ENCODE measurements around the gene FRZB. TPM values are rescaled to one million over a fixed set of nuclear protein-coding genes. Genes with fewer than 3 reads are reported as not detected.

FRZB gene
- total RNA-seq, 4 donors from 2014 or later = 1.8 to 4.9 (median 2.0) TPM

- no peak for ATAC-seq (ENCODE audit: low FRiP score)
These were observed 47.0 kb downstream of the FRZB start for GRCh38 chr2:182819412-182819811.

GRCh38 chr2:182818925-182819324 is 47.5 kb downstream of the FRZB start:
- DNase-seq (ENCODE audit: low spot score) (no peak), ATAC-seq (ENCODE audit: low FRiP score) (no peak)
- no peak for TF ChIP-seq CTCF (IDR thresholded peaks at IDR 0.05)

More at GRCh38 chr2:182819412-182819811, 47.0 kb downstream of the FRZB start:
- no peak for DNase-seq (ENCODE audit: low spot score)
- TF ChIP-seq CTCF (IDR thresholded peaks at IDR 0.05) = no peak

DNA sequence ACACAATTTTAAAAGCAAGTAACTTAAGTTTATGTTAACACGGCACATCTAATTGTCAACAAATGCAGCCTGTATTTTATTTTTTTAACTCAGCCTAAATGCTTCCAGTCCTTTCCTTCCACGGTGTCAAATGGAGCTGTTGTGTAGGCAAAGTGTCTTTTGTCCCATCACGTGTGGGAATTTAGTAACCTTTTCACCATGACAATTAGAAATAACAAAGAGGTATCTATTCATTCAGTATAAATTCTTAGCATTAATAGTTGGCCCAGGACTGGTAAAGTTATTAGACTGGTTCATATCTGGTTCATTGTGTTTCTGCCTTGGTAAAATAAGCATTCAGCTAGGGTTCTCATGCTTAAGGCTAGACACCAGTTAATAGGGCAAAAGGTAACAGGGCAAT is 47.9 kb downstream of the FRZB start:
- ATAC-seq (ENCODE audit: low FRiP score) = no peak
- no peak for TF ChIP-seq CTCF (IDR thresholded peaks at IDR 0.05)
- no peak for DNase-seq (ENCODE audit: low spot score)

DNA sequence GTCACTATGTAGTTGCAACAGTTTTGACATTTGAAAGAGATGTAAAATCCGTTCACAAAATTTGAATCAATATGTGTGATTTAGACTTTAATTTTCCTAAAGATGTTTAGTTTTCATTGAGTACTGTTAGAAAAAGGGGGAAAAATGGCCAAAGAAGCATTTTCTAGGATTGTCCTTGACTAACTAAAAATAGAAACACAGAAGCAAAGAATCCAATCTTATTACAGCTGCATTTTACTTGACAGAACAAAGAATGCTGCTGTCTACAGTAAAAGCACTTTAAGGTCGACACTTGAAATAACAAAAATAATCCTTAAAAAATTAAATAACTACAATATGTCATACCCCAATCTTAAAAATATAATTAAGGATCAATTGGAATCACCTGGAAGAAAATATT is 48.9 kb downstream of the FRZB start:
- no peak for DNase-seq (ENCODE audit: low spot score)
- no peak for ATAC-seq (ENCODE audit: low FRiP score)
- no peak for TF ChIP-seq CTCF (IDR thresholded peaks at IDR 0.05)

DNA sequence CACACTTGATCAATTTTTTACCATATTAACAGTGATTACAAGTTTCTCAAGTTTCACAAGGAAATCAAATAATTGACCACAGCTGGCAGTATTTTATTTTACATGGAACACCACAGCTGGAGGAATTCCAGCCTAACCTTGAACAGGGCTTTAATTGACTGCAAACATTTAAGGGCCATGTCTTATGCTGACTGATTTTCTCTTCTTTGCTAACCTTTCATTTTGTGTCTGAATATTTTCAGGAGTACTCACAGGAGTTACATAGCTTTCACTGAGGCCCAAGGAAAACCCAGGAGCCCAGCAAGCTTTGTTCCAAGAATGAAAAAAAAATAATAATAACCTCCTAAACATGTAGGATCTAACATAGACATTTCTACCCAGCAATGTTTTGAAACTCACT is 49.6 kb downstream of the FRZB start:
- DNase-seq (ENCODE audit: low spot score) (no peak), ATAC-seq (ENCODE audit: low FRiP score) (no peak)
- TF ChIP-seq CTCF (IDR thresholded peaks at IDR 0.05) = no peak

DNA sequence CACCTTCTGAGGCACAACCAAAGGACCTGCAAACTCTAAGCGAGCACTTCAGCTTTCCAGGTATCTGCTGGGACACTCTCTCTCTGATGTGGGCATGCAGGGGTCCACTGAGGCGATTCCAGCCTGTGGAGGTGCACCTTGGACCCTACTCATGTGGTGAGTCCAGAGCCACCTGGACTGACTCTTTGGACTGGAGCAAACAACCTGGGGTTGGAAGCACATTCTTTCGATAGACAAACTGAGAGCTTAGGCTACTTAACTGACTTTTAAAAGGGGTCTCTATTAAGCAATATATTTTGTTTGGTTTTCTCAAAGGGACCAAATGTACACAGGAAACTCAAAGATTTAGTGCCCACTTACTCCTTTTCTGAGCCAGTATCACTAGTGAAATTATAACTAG is 51.6 kb downstream of the FRZB start:
- no peak for DNase-seq (ENCODE audit: low spot score)
- no peak for ATAC-seq (ENCODE audit: low FRiP score)
- TF ChIP-seq CTCF (IDR thresholded peaks at IDR 0.05) = no peak

DNA sequence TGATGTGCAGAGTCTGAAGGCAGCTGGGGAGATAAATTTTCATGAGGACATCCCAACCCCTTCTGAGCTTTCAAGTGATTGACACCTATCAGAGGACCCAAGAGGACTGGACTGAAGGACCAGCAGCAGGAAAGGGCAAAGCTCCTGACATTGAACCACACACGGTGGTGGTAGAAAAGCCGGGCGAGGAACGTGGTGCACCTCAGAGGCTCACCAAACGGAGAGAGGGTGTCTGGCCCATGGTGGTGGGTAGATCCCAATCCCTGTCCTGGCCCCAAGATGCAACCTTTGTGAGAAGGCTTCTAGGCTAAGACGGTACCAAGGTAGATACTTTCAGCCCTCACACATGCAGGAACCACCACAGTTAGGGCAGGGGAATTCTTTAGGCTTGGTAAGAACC is 52.1 kb downstream of the FRZB start:
- DNase-seq (ENCODE audit: low spot score) (no peak), ATAC-seq (ENCODE audit: low FRiP score) (no peak)
- TF ChIP-seq CTCF (IDR thresholded peaks at IDR 0.05) = no peak

Measured in omental fat pad (tissue), 4 donors.